H1 (cell line): ENCODE measurements around the gene MAGI2. TPM values are rescaled to one million over a fixed set of nuclear protein-coding genes. Genes with fewer than 3 reads are reported as not detected.

Source experiments
- CTCF ChIA-PET: fragments of 300-600 bp; sonication (Branson Sonifier 250); formaldehyde crosslinking; loops from one replicate; lab custom pipeline; 2021; ENCODE audit not compliant: partially characterized antibody; lab: Charles Lee
- POLR2A ChIA-PET: fragments of 300-600 bp; sonication (Branson Sonifier 250); formaldehyde crosslinking; loops from one replicate; lab custom pipeline; 2021; ENCODE audit warnings: inconsistent platforms; ENCODE audit not compliant: partially characterized antibody; lab: Charles Lee
- DNase-seq, 2 experiments: peaks; one replicate each; pipeline versions ENCODE4 v3.0.0 to v3.0.0-alpha.2; 2010 to 2022; ENCODE audit warnings: low spot score in 2 of 2, low read depth in 1 of 2, mixed read lengths in 1 of 2
- FAIRE-seq: peaks from 2 replicates; lab custom pipeline; 2011; peaks lifted over from hg19 to GRCh38; lab: Jason Lieb, UNC
- H2AFZ ChIP-seq: 2 replicates; pipeline ENCODE4 v1.8.1; 2012; ENCODE audit warnings: low read length, inconsistent platforms
- H2AK5ac ChIP-seq: 2 replicates; pipeline ENCODE4 v1.6.1; 2013; ENCODE audit warnings: low read depth, low read length
- H2BK120ac ChIP-seq: replicated peaks from 2 replicates; pipeline ENCODE3; 2013; ENCODE audit warnings: low read depth, low read length, inconsistent platforms
- H2BK12ac ChIP-seq: 2 replicates; pipeline ENCODE4 v1.6.1; 2013; ENCODE audit warnings: low read depth, low read length
- H2BK15ac ChIP-seq: 2 replicates; pipeline ENCODE4 v1.6.1; 2013; ENCODE audit warnings: low read length
- H2BK20ac ChIP-seq: 2 replicates; pipeline ENCODE4 v1.6.1; 2013; ENCODE audit warnings: low read length
- H2BK5ac ChIP-seq: 2 replicates; pipeline ENCODE4 v1.6.1; 2013; ENCODE audit warnings: low read depth, low read length
- H3K14ac ChIP-seq: 2 replicates; pipeline ENCODE4 v1.6.1; 2013; ENCODE audit warnings: inconsistent platforms; ENCODE audit not compliant: insufficient read length
- H3K18ac ChIP-seq: 2 replicates; pipeline ENCODE4 v1.6.1; 2013; ENCODE audit warnings: low read length; ENCODE audit errors: extremely low read depth
- H3K23ac ChIP-seq: 2 replicates; pipeline ENCODE4 v1.6.1; 2013; ENCODE audit warnings: inconsistent platforms; ENCODE audit not compliant: insufficient read length
- H3K23me2 ChIP-seq: 2 replicates; pipeline ENCODE4 v1.6.1; 2013; ENCODE audit warnings: low read depth, low read length
- H3K27ac ChIP-seq: 2 replicates; pipeline ENCODE4 v1.6.1; 2011; ENCODE audit warnings: low read depth, low read length, inconsistent platforms
- H3K27me3 ChIP-seq, 4 experiments: replicated peaks in 1 of 4; 1 replicate in 1 of 4; 2 replicates in 3 of 4; pipeline versions ENCODE4 v1.6.1 to v1.8.1; 2011 to 2013; ENCODE audit warnings: low read length in 3 of 4, mild to moderate bottlenecking in 3 of 4, inconsistent platforms in 2 of 4, mixed read lengths in 2 of 4, moderate library complexity in 1 of 4; ENCODE audit not compliant: control insufficient read depth in 3 of 4, insufficient read depth in 3 of 4; ENCODE audit errors: extremely low read depth in 1 of 4
- H3K36me3 ChIP-seq, 4 experiments: 2 replicates each; pipeline versions ENCODE4 v1.6.1 to v1.8.1; 2011 to 2013; ENCODE audit warnings: mild to moderate bottlenecking in 4 of 4, low read length in 3 of 4, moderate library complexity in 2 of 4, control low read depth in 1 of 4, inconsistent platforms in 1 of 4; ENCODE audit not compliant: insufficient read depth in 4 of 4, control insufficient read depth in 2 of 4
- H3K4ac ChIP-seq: replicated peaks from 2 replicates; pipeline ENCODE3; 2013; ENCODE audit warnings: low read length, low read depth, mixed read lengths, inconsistent platforms; ENCODE audit not compliant: insufficient read length
- H3K4me1 ChIP-seq, 4 experiments: replicated peaks in 1 of 4; 1 replicate in 1 of 4; 2 replicates in 3 of 4; pipeline versions ENCODE4 v1.6.1 to v1.8.1; 2011 to 2013; ENCODE audit warnings: low read length in 3 of 4, inconsistent platforms in 2 of 4, mixed read lengths in 1 of 4; ENCODE audit not compliant: insufficient read depth in 4 of 4, control insufficient read depth in 3 of 4
- H3K4me2 ChIP-seq, 2 experiments: 2 replicates each; pipeline versions ENCODE4 v1.6.1 to v1.8.1; 2011 to 2013; ENCODE audit warnings: low read depth in 2 of 2, low read length in 2 of 2, control low read depth in 1 of 2, inconsistent platforms in 1 of 2, mild to moderate bottlenecking in 1 of 2; ENCODE audit not compliant: insufficient read depth in 1 of 2
- H3K4me3 ChIP-seq, 4 experiments: fragments of 200-600, 300-600 bp in 1 of 4; sonication (generic), shearing (Covaris generic), sonication (Bioruptor Twin) in 1 of 4; 2 replicates each; pipeline versions ENCODE4 v1.5.1 to v1.8.1; 2011 to 2016; ENCODE audit warnings: low read length in 4 of 4, low read depth in 3 of 4, control low read depth in 2 of 4, inconsistent platforms in 2 of 4, mild to moderate bottlenecking in 2 of 4, mixed read lengths in 1 of 4, moderate library complexity in 1 of 4; ENCODE audit not compliant: insufficient read depth in 2 of 4; ENCODE audit errors: extremely low read depth in 1 of 4
- H3K56ac ChIP-seq: replicated peaks from 2 replicates; pipeline ENCODE3; 2013; ENCODE audit warnings: low read depth, mild to moderate bottlenecking, mixed read lengths, low read length, inconsistent platforms; ENCODE audit not compliant: insufficient read length
- H3K79me1 ChIP-seq: 2 replicates; pipeline ENCODE4 v1.6.1; 2013; ENCODE audit warnings: low read depth, low read length, control low read depth
- H3K79me2 ChIP-seq, 2 experiments: 2 replicates each; pipeline versions ENCODE4 v1.6.1 to v1.8.1; 2012 to 2013; ENCODE audit warnings: low read length in 2 of 2, mild to moderate bottlenecking in 2 of 2, inconsistent platforms in 1 of 2; ENCODE audit not compliant: insufficient read depth in 2 of 2, control insufficient read depth in 1 of 2
- H3K9ac ChIP-seq, 4 experiments: replicated peaks in 1 of 4; 1 replicate in 1 of 4; 2 replicates in 3 of 4; pipeline versions ENCODE4 v1.6.1 to v1.8.1; 2011 to 2013; ENCODE audit warnings: low read depth in 3 of 4, low read length in 3 of 4, control low read depth in 2 of 4, mild to moderate bottlenecking in 2 of 4, moderate library complexity in 2 of 4, inconsistent platforms in 1 of 4; ENCODE audit errors: extremely low read depth in 1 of 4
- H3K9me3 ChIP-seq, 2 experiments: 2 replicates each; pipeline versions ENCODE4 v1.6.1 to v1.8.1; 2012 to 2013; ENCODE audit warnings: mild to moderate bottlenecking in 2 of 2, moderate library complexity in 2 of 2, control low read depth in 1 of 2, inconsistent platforms in 1 of 2, low read depth in 1 of 2, low read length in 1 of 2, mixed read lengths in 1 of 2; ENCODE audit not compliant: insufficient read depth in 2 of 2
- H4K20me1 ChIP-seq, 2 experiments: replicated peaks in 1 of 2; 2 replicates each; pipeline versions ENCODE3 to v1.8.1; 2011 to 2013; ENCODE audit warnings: inconsistent platforms in 2 of 2, low read length in 2 of 2, mild to moderate bottlenecking in 1 of 2; ENCODE audit not compliant: insufficient read depth in 2 of 2, control insufficient read depth in 1 of 2
- H4K5ac ChIP-seq: 2 replicates; pipeline ENCODE4 v1.6.1; 2013; ENCODE audit warnings: low read length, low read depth, mixed read lengths, inconsistent platforms; ENCODE audit not compliant: insufficient read length
- H4K8ac ChIP-seq: 2 replicates; pipeline ENCODE4 v1.8.0; 2013; ENCODE audit warnings: mild to moderate bottlenecking, moderate library complexity, low read length, inconsistent platforms; ENCODE audit not compliant: insufficient read depth; ENCODE audit errors: extremely low read depth
- H4K91ac ChIP-seq: replicated peaks from 2 replicates; pipeline ENCODE3; 2013; ENCODE audit warnings: low read length, mixed read lengths, inconsistent platforms; ENCODE audit not compliant: insufficient read length
- BRCA1 ChIP-seq: IDR thresholded peaks from 2 replicates; pipeline ENCODE4 v1.6.1; 2012; ENCODE audit warnings: low read depth, low read length, improper control_type of control experiment
- CHD1 ChIP-seq: IDR thresholded peaks from 2 replicates; pipeline ENCODE4 v1.6.1; 2012; ENCODE audit warnings: low read depth, low read length, improper control_type of control experiment
- CTCF ChIP-seq, 3 experiments: IDR thresholded peaks; 1 replicate in 2 of 3; 2 replicates in 1 of 3; pipeline versions ENCODE4 v1.5.1 to v1.6.1; 2011; ENCODE audit warnings: low read length in 3 of 3, mild to moderate bottlenecking in 3 of 3, inconsistent platforms in 2 of 3, low read depth in 1 of 3, moderate library complexity in 1 of 3; ENCODE audit not compliant: insufficient read depth in 1 of 3; ENCODE audit errors: control extremely low read depth in 1 of 3
- EGR1 ChIP-seq: IDR thresholded peaks from 2 replicates; pipeline ENCODE4 v1.6.1; 2011; ENCODE audit warnings: low read depth, low read length, borderline replicate concordance
- HDAC2 ChIP-seq, 2 experiments: fragments of 300-600 bp in 1 of 2; sonication (generic) in 1 of 2; IDR thresholded peaks; 2 replicates each; pipeline ENCODE4 v1.6.1; 2011 to 2012; ENCODE audit warnings: low read depth in 2 of 2, low read length in 2 of 2, mild to moderate bottlenecking in 2 of 2, moderate library complexity in 2 of 2, borderline replicate concordance in 1 of 2, inconsistent platforms in 1 of 2
- NRF1 ChIP-seq: IDR thresholded peaks from 2 replicates; pipeline ENCODE4 v1.6.1; 2011; ENCODE audit warnings: mild to moderate bottlenecking, low read depth, low read length, improper control_type of control experiment
- PHF8 ChIP-seq: fragments of 200-600 bp; sonication (generic); conservative IDR thresholded peaks from 2 replicates; pipeline ENCODE4 v1.7.1; 2012; ENCODE audit warnings: low read depth, mild to moderate bottlenecking, inconsistent platforms, low read length, moderate library complexity
- POLR2AphosphoS5 ChIP-seq: IDR thresholded peaks from 2 replicates; pipeline ENCODE4 v1.6.1; 2011; ENCODE audit warnings: low read depth, low read length
- SIN3A ChIP-seq, 2 experiments: IDR thresholded peaks in 1 of 2; conservative IDR thresholded peaks in 1 of 2; 2 replicates each; pipeline ENCODE4 v1.6.1; 2011 to 2012; ENCODE audit warnings: low read length in 2 of 2, improper control_type of control experiment in 1 of 2, low read depth in 1 of 2, mild to moderate bottlenecking in 1 of 2
- TEAD4 ChIP-seq: IDR thresholded peaks from 2 replicates; pipeline ENCODE4 v1.6.1; 2012; ENCODE audit warnings: low read depth, low read length, inconsistent platforms, mixed read lengths
- ZNF274 ChIP-seq: IDR thresholded peaks from 2 replicates; pipeline ENCODE4 v1.7.0; 2012; ENCODE audit warnings: low read length, borderline replicate concordance; ENCODE audit errors: extremely low read depth
- polyA plus RNA-seq, 7 experiments: library from polyadenylated mRNA; depleted of rRNA in 3 of 7; stranded (reverse) in 5 of 7; unstranded in 2 of 7; fragments of >200 nt in 5 of 7; fragments of 200-250 nt in 2 of 7; gene quantifications; 1 replicate in 5 of 7; 2 replicates in 1 of 7; 4 replicates in 1 of 7; pipeline versions ENCODE4 v1.2.1 to v1.2.3, GENCODE V29; 2011 to 2013; ENCODE audit warnings: missing spikeins in 2 of 7, mixed read lengths in 2 of 7
- total RNA-seq: library from RNA; stranded (reverse); fragmentation: NEBNext Ultra II Directional; extraction: Animal tissue kit (Norgen Biotek cat#: 25700); gene quantifications from 2 replicates; pipeline ENCODE4 v1.2.1, GENCODE V29; 2021

The MAGI2 gene
- total and polyA plus RNA-seq, 2 of the 8 experiments (the other 6 are each of a cell fraction or from before 2014, with no cell fraction given) = 6.0 to 27.3 TPM

GRCh38 chr7:78247910-78248689, 1205.4 kb downstream of the MAGI2 start:
- H3K27me3 ChIP-seq = no peaks in the 10 kb centered on the region
- ChIA-PET CTCF (no interaction called here), POLR2A (no interaction called here)
- no peak overlapping the region for H3K56ac ChIP-seq
- no peak overlapping the region for H2BK5ac ChIP-seq
- FAIRE-seq (no peak), DNase-seq (no peak)
- H3K18ac ChIP-seq = no peak overlapping the region
- no peaks in the 10 kb centered on the region for H4K20me1 ChIP-seq
- H3K4me3 ChIP-seq = no peak overlapping the region
- no peak overlapping the region for H2BK15ac ChIP-seq
- no peak overlapping the region for H2BK20ac ChIP-seq
- H4K8ac ChIP-seq = no peak overlapping the region
- 0 out of 4 replicates have a peak, but pooled peaks cover 0 to 9% of the 10 kb centered on the region in 2 experiments for H3K9me3 ChIP-seq
- H3K79me1 ChIP-seq = peaks cover 3% of the 10 kb centered on the region; the same call in 1 of the 2 replicates
- no peak overlapping the region for H3K23ac ChIP-seq
- H2BK12ac ChIP-seq = no peak overlapping the region
- no peaks in the 10 kb centered on the region for H3K4me1 ChIP-seq
- no peaks in the 10 kb centered on the region for H3K23me2 ChIP-seq
- H4K91ac ChIP-seq = no peak overlapping the region
- no peaks in the 10 kb centered on the region for H3K36me3 ChIP-seq
- no peak overlapping the region for H2AFZ ChIP-seq
- no peaks in the 10 kb centered on the region; a peak in 1 of 4 replicates for H3K79me2 ChIP-seq
- no peak overlapping the region for H3K27ac ChIP-seq
- no peak overlapping the region for H3K14ac ChIP-seq
- no peak overlapping the region for H3K4ac ChIP-seq
- no peak overlapping the region for H2AK5ac ChIP-seq
- no peak overlapping the region for H3K9ac ChIP-seq
- H3K4me2 ChIP-seq = no peak overlapping the region
- no peak overlapping the region for H4K5ac ChIP-seq
- no peak overlapping the region for H2BK120ac ChIP-seq
- TF ChIP-seq POLR2AphosphoS5 (no peak), ZNF274 (no peak), NRF1 (no peak), EGR1 (no peak), CHD1 (no peak), PHF8 (no peak), BRCA1 (no peak), CTCF (IDR thresholded peaks at IDR 0.05; ENCODE audit: control extremely low read depth in 1 of 3, insufficient read depth in 1 of 3, low read depth in 1 of 3, low read length in 3 of 3) (no peak), TEAD4 (no peak), HDAC2 (IDR thresholded peaks at IDR 0.05; ENCODE audit: borderline replicate concordance in 1 of 2, low read depth in 2 of 2, low read length in 2 of 2) (no peak), SIN3A (conservative IDR thresholded peaks at IDR 0.05 in 1 of 2, IDR thresholded peaks at IDR 0.05 in 1 of 2; ENCODE audit: low read depth in 1 of 2, low read length in 2 of 2) (no peak)
